Measurements from ENCODE around the gene MMP8.

MMP8 gene

GRCh38 chr11:102719620-102720277 is 5.0 kb downstream of the MMP8 start:
- no peak for DNase-seq

DNA sequence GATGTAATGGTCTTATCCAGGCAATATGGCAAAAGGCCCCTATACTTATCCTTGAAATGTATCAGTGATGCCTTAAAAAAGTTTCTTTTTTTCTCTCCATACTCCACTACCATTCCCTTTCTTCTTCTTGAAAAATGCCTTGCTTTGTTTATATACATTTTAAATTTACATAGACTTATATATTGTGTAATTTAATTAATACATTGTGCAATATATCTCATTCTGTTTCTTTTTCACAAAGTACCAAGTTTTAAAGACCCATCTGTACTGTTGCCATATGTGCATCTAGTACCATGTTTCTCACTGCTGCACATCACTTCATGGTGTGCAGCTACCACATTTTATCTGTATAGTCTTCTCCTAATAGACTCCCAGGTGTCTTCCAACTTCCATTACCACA is 7.5 kb downstream of the MMP8 start:
- DNase-seq, result no peak

- no peak for DNase-seq
Measured at GRCh38 chr11:102716527-102716926, 8.2 kb downstream of the MMP8 start.

DNA sequence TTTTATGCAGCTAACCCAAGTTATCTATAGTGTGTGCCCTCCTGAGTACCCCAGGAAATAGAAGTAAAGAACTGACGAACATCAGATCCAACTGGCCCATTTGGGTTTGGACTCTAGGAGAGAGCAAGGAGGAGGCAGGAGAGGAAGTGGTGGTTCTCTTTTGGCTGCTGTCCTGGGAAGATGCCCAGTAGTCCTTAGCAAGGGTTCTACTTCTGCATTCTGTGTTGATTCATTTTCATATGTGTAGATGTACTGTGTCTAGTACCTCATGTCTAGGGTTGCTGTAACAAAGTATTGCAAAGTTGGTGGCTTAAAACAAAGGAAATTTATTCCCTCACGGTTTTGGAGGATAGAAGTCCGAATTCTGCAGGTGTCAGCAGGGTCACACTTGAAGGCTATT is 12.6 kb downstream of the MMP8 start:
- no peak for DNase-seq

DNA sequence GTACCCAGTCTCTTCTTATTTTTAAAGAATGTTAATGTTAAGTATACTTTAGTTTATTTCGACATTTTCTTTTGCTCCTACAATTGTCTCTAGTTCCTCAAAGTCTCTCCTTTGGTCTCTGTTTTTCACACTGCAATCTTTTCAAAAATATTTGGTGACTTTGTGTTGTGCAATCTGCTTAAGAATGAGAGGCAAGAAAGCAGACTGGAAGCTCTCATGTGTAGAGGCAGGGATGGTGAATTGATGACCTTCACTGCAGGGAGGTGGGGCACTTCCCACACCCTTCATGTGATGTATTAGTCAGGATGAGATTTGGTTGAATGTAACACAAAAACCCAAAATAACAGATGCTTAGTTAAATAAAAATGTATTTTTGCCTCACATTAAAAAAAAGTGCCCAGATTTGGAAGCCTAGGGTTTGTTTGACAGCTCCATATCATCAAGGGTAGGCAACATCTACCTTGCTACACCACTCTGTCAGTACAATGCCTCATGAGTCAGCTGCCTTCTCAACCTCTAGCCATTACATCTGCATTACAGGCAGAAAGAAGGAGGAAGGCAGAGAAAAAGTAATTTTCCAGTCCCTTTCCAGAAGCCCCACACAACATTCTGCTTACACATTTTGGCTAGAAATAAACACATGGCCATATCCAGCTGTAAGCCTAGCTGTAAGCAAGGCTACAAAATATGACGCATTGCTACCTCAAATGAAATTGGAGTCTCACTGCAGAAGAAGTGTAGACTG is 15.4 kb downstream of the MMP8 start:
- no peak for DNase-seq

DNA sequence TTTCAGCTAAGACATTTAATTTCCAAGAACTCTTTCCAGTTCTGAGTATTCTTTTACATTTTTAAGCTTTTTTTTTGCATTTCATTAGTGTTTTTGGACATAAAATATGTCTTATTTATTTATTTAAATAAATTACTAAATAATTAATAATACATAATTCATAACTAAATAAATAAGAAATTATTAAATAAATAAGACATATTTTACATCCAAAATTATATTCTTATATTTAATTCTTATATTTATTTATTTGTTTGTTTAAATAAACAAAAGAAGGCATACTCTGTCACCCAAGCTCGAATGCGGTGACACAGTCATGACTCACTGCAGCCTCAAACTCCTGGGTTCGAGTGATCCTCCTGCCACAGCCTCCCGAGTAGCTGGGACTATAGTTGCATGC is 16.1 kb downstream of the MMP8 start:
- DNase-seq, result no peak

GRCh38 chr11:102705626-102706025 is 19.1 kb downstream of the MMP8 start, which contains the start of gene MMP27:
MMP27 (minus strand) TSS chr11:102705769; CDS start chr11:102705714, 55 bp downstream.
- no peak for DNase-seq

DNA sequence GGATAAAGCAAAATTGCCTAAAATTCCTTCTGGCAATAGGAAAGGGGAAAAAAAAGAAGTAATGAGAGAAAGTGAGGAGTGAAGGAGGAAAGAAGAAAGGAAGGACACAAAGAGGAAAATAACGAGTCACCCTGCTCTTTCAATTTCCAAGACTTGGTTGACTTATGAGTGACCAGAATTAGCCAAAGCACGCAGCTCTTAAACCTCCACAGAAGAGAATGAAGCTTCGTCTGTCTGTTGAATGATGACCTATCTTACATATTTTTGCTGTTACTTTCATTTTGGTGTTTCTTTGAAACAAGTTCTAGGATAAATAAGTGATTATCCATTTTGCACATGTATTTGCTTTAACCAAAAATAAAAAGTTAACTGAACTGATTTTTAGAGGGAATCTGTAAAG is 19.9 kb downstream of the MMP8 start:
- DNase-seq, result no peak

DNA sequence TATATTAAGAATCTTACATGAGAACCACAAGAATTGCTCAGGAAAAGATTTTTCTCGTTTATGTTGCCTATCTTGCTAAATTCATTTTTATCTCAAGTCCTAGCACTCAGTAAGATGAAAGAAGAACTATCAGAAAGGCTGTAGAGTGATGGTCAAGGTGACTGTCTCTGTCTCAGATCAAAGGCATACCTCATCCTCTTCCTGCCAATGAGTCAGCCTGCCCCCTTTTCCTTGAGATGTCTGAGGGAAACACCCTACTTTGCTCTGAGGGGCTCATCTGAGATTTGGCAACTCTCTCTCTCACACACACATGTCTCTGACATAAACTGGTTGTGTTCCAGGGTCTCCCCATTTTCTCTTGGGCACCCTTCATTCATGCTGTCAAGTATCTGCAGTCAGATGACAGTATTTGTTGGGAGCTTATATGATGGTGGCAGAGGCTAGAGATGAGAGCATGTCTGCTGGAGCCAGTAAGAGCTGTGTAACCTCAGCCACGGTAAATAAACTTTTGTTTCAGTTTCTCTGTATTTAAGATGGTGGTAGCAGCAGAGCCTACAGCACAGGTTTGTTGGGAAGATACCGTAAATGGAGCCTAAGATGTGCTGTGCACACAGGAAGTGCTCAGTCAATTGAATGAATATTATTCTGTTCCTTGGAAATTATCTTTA is 20.8 kb downstream of the MMP8 start:
- DNase-seq, result no peak

DNA sequence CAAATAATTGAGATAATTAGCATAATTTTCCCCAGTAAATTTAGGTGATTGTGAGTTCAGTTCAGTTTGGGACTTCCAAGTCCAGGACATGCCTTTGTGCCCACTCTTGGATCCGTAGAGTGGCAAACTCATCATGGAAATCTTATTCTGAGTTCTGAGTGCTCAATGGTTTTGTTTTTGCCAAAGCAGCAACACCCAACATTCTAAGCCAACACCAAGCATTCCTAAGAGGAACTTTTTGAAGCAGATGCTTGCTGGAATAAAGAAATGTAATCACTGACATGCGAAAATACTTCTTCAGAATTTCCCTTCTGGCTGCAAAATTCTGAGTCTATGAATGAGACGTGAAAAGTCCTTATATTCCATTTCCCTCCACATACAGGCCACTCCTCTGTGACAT is 29.6 kb downstream of the MMP8 start:
- no peak for DNase-seq

DNA sequence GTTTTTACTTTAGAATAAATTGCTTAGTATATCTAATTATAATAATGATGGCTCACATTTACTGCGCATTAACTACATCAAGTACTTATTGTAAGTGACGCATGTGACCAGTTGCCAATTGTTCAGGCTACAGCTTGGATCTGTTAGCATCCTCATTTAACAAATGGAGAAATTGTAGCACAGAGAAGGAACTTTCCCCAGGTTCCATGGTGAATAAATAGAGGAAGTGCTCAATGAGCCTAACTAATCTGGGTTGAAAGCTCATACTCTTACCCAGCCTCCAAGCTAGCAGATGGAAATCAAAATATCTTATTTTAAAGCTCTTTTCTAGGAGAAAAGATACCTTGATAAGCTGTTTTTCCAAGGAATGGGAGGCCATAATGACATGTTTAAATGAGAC is 39.0 kb downstream of the MMP8 start:
- DNase-seq, result no peak

DNA sequence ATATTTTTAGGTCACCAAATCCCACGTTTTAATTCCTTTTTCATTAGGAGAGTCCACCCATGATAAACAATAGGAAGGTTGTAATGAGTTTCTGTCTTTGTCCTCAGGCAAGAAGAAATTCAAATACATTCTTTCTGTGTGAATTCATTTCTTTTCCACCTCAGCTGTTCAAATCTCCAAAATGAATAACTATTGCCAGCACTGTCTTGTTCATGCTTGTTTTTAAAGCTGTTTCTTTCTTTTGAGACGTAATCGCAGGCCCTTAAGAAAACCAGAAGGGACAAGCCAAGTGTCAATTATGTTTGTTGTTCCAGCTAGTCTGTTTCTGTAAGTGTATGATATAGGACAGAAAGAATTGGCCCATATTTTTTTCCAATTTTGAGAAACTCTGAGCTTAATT is 39.4 kb downstream of the MMP8 start:
- DNase-seq, result no peak

- no peak for DNase-seq
Measured at GRCh38 chr11:102683277-102683676, 41.5 kb downstream of the MMP8 start.

- DNase-seq, result no peak
Measured at GRCh38 chr11:102680945-102681344, 43.8 kb downstream of the MMP8 start.

GRCh38 chr11:102678022-102678421 is 46.7 kb downstream of the MMP8 start:
- no peak for DNase-seq

DNA sequence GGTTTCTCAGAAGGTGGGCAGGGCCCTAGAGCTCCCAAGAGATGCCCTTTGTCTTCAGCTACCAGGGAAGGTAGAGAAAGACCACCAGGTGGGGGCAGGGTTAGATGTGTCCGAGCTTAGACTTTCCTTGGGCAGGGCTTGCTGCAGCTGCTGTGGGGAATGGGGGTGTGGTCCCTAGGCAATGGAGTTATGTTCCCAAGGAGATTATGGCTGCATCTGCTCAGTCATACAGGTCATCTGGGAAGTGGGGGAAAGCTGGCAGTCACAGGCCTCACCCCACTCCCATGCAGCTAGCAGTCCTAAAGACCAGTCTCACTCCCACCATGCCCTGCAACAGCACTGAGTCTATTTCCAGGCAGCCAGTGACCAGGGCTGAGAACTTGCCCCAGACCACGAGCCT is 48.7 kb downstream of the MMP8 start:
- DNase-seq, result no peak

- DNase-seq, result no peak
Measured at GRCh38 chr11:102669664-102670063, 55.1 kb downstream of the MMP8 start.

DNA sequence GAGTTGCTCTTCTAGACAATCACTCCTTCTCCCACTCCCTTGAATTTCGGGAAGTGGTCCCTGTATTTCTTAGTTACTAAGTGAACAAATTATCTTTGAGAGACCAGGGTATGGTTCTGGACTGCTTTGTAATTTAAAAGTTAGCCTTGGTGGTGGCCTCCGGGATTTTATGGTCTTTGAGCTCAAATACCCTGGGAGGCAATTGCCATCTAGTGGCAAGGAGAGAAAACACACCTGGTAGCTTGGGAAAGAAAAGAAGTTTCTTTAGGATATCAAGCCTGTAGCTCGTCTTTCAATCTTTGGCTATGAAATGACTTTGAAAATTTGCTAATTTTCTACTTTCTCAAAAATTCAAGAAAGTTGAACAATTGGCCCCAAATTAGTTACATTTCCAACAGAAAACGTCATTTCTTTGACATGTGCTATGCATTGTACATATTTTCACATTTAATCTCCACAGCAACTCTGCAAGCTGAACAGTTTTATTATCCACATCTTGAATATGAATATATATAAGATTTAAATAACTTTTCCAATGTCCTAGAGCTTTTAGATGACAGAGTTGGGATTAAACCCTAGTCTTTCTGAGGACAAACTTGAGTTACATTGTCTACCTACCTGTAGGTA is 58.3 kb downstream of the MMP8 start:
- no peak for DNase-seq

GRCh38 chr11:102664001-102664752 is 60.6 kb downstream of the MMP8 start:
- no peak for DNase-seq

DNA sequence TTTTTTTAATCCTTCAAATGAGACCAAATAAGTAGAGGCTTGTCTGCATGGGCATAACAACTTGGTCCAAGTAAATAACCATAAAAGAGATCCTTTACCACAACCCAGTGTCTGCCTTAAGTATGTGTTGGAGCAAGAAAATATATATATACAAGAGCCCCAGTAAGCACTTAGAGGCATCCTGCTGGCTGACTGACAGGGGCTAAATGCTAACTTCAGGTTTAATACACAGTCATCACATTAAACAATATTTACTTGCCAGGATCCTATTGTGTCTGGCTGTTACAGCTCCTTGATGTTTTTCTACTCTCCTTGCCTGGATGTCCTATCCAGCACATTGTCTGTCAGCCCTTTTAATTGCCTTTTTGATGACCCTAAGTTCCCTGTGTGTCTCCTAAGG is 62.1 kb downstream of the MMP8 start:
- DNase-seq, result no peak

Measured in CD4-positive, alpha-beta T cell treated with Interleukin-15 for 1 hour (primary cell).